Measurements from ENCODE around the gene CCDC102B.

The CCDC102B gene

GRCh38 chr18:68954738-68955137, 156.9 kb downstream of the CCDC102B start:
- Histone ChIP-seq H3K9ac (ENCODE audit: low read depth in 1 of 2, low read length in 2 of 2) (no peak overlapping the region), H3K27me3 (ENCODE audit: control insufficient read depth in 1 of 2, insufficient read depth in 2 of 2, low read length in 2 of 2) (no peaks in the 10 kb centered on the region), H3K4me3 (ENCODE audit: low read depth in 1 of 2, low read length in 2 of 2) (no peak overlapping the region), H3K27ac (ENCODE audit: low read depth, low read length) (no peak overlapping the region), H3K36me3 (ENCODE audit: control insufficient read depth in 1 of 2, insufficient read depth in 2 of 2, low read length in 2 of 2) (no peaks in the 10 kb centered on the region), H3K9me3 (ENCODE audit: control insufficient read depth in 1 of 2, low read length in 2 of 2) (no peaks in the 10 kb centered on the region), H3K4me1 (ENCODE audit: control insufficient read depth in 1 of 2, insufficient read depth in 2 of 2, low read length in 2 of 2) (no peaks in the 10 kb centered on the region)

DNA sequence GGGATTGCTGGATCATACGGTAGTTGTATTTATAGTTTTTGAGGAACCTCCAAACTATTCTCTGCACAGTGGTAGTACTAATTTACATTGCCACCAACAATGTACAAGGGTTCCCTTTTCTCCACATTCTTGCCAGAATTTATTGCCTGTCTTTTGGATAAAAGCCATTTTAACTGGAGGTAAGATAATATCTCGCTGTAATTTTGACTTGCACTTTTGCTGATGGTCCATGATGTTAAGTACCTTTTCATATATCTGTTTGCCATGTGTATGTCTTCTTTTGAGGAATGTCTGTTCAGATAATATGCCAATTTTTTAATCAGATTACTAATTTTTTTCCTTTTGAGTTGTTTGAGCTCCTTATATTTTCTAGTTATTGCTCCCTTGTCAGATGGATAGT, 158.8 kb downstream of the CCDC102B start:
- Histone ChIP-seq H3K4me3 (ENCODE audit: low read depth in 1 of 2, low read length in 2 of 2) (no peak overlapping the region), H3K9ac (ENCODE audit: low read depth in 1 of 2, low read length in 2 of 2) (no peak overlapping the region), H3K9me3 (ENCODE audit: control insufficient read depth in 1 of 2, low read length in 2 of 2) (no peaks in the 10 kb centered on the region), H3K27ac (ENCODE audit: low read depth, low read length) (no peak overlapping the region), H3K36me3 (ENCODE audit: control insufficient read depth in 1 of 2, insufficient read depth in 2 of 2, low read length in 2 of 2) (no peaks in the 10 kb centered on the region), H3K4me1 (ENCODE audit: control insufficient read depth in 1 of 2, insufficient read depth in 2 of 2, low read length in 2 of 2) (no peaks in the 10 kb centered on the region), H3K27me3 (ENCODE audit: control insufficient read depth in 1 of 2, insufficient read depth in 2 of 2, low read length in 2 of 2) (no peaks in the 10 kb centered on the region)

GRCh38 chr18:68960355-68960754, 162.5 kb downstream of the CCDC102B start:
- no peaks in the 10 kb centered on the region for H3K9me3 ChIP-seq (ENCODE audit: control insufficient read depth in 1 of 2, low read length in 2 of 2)
- no peaks in the 10 kb centered on the region for H3K27me3 ChIP-seq (ENCODE audit: control insufficient read depth in 1 of 2, insufficient read depth in 2 of 2, low read length in 2 of 2)
- no peak overlapping the region for H3K9ac ChIP-seq (ENCODE audit: low read depth in 1 of 2, low read length in 2 of 2)
- no peaks in the 10 kb centered on the region for H3K36me3 ChIP-seq (ENCODE audit: control insufficient read depth in 1 of 2, insufficient read depth in 2 of 2, low read length in 2 of 2)
- no peaks in the 10 kb centered on the region for H3K4me1 ChIP-seq (ENCODE audit: control insufficient read depth in 1 of 2, insufficient read depth in 2 of 2, low read length in 2 of 2)
- H3K27ac ChIP-seq (ENCODE audit: low read depth, low read length) = no peak overlapping the region
- no peak overlapping the region for H3K4me3 ChIP-seq (ENCODE audit: low read depth in 1 of 2, low read length in 2 of 2)

- Histone ChIP-seq H3K4me1 (ENCODE audit: control insufficient read depth in 1 of 2, insufficient read depth in 2 of 2, low read length in 2 of 2) (no peaks in the 10 kb centered on the region), H3K36me3 (ENCODE audit: control insufficient read depth in 1 of 2, insufficient read depth in 2 of 2, low read length in 2 of 2) (no peaks in the 10 kb centered on the region), H3K9ac (ENCODE audit: low read depth in 1 of 2, low read length in 2 of 2) (no peak overlapping the region), H3K4me3 (ENCODE audit: low read depth in 1 of 2, low read length in 2 of 2) (no peak overlapping the region), H3K27ac (ENCODE audit: low read depth, low read length) (no peak overlapping the region), H3K9me3 (ENCODE audit: control insufficient read depth in 1 of 2, low read length in 2 of 2) (no peaks in the 10 kb centered on the region), H3K27me3 (ENCODE audit: control insufficient read depth in 1 of 2, insufficient read depth in 2 of 2, low read length in 2 of 2) (no peaks in the 10 kb centered on the region)
These were observed 164.7 kb downstream of the CCDC102B start for GRCh38 chr18:68962623-68963022.

- Histone ChIP-seq H3K4me1 (ENCODE audit: control insufficient read depth in 1 of 2, insufficient read depth in 2 of 2, low read length in 2 of 2) (no peaks in the 10 kb centered on the region), H3K9ac (ENCODE audit: low read depth in 1 of 2, low read length in 2 of 2) (no peak overlapping the region), H3K27me3 (ENCODE audit: control insufficient read depth in 1 of 2, insufficient read depth in 2 of 2, low read length in 2 of 2) (no peaks in the 10 kb centered on the region), H3K9me3 (ENCODE audit: control insufficient read depth in 1 of 2, low read length in 2 of 2) (no peaks in the 10 kb centered on the region), H3K27ac (ENCODE audit: low read depth, low read length) (no peak overlapping the region), H3K4me3 (ENCODE audit: low read depth in 1 of 2, low read length in 2 of 2) (no peak overlapping the region), H3K36me3 (ENCODE audit: control insufficient read depth in 1 of 2, insufficient read depth in 2 of 2, low read length in 2 of 2) (no peaks in the 10 kb centered on the region)
These were observed 167.9 kb downstream of the CCDC102B start for GRCh38 chr18:68965817-68966216.

- Histone ChIP-seq H3K27me3 (ENCODE audit: control insufficient read depth in 1 of 2, insufficient read depth in 2 of 2, low read length in 2 of 2) (no peaks in the 10 kb centered on the region), H3K27ac (ENCODE audit: low read depth, low read length) (no peak overlapping the region), H3K4me1 (ENCODE audit: control insufficient read depth in 1 of 2, insufficient read depth in 2 of 2, low read length in 2 of 2) (no peaks in the 10 kb centered on the region), H3K9me3 (ENCODE audit: control insufficient read depth in 1 of 2, low read length in 2 of 2) (no peaks in the 10 kb centered on the region), H3K9ac (ENCODE audit: low read depth in 1 of 2, low read length in 2 of 2) (no peak overlapping the region), H3K36me3 (ENCODE audit: control insufficient read depth in 1 of 2, insufficient read depth in 2 of 2, low read length in 2 of 2) (no peaks in the 10 kb centered on the region), H3K4me3 (ENCODE audit: low read depth in 1 of 2, low read length in 2 of 2) (no peak overlapping the region)
These were observed 171.1 kb downstream of the CCDC102B start for GRCh38 chr18:68969027-68969426.

DNA sequence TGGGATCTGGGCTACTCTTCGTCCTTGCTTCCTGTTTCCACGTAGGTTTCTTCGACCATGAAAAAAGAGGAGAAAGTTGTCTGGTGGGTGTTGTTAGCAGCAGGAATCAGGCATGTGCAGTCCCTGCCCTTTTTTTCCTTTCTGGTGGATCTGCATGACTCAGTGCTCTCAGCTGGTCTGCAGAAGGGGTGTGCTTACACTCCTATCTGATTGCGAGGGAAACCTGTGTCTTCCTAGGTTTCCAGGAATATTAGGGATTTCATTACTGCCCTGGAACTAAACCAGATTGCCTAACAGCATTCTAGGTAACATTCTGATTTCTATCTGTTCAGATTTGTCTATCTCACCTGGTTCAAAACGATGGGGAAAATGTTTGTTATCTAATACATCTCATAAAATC, 174.3 kb downstream of the CCDC102B start:
- H3K27me3 ChIP-seq (ENCODE audit: control insufficient read depth in 1 of 2, insufficient read depth in 2 of 2, low read length in 2 of 2) = no peaks in the 10 kb centered on the region

DNA sequence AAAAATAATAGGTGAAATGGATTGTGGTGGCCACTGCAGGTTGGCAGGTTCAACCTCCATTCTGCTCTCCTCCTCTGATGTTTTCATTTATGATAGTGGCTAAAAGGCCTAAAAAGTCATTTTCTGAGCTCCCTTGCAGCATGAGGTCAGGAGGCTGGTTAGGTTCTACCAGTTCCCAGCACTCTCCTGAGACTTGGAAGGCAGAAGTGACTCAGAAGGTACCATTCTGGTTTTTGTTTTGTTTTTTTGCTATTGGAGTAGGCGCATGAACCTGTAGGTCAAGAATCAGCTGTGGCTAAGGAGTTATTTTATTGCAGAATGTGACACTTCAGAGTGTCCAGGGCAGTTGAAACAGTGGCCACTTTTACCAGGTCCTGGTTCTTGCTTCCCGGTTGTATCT, 181.9 kb downstream of the CCDC102B start:
- Histone ChIP-seq H3K9me3 (ENCODE audit: control insufficient read depth in 1 of 2, low read length in 2 of 2) (no peaks in the 10 kb centered on the region), H3K36me3 (ENCODE audit: control insufficient read depth in 1 of 2, insufficient read depth in 2 of 2, low read length in 2 of 2) (no peaks in the 10 kb centered on the region), H3K4me3 (ENCODE audit: low read depth in 1 of 2, low read length in 2 of 2) (no peak overlapping the region), H3K4me1 (ENCODE audit: control insufficient read depth in 1 of 2, insufficient read depth in 2 of 2, low read length in 2 of 2) (no peaks in the 10 kb centered on the region), H3K27me3 (ENCODE audit: control insufficient read depth in 1 of 2, insufficient read depth in 2 of 2, low read length in 2 of 2) (no peaks in the 10 kb centered on the region), H3K9ac (ENCODE audit: low read depth in 1 of 2, low read length in 2 of 2) (no peak overlapping the region), H3K27ac (ENCODE audit: low read depth, low read length) (no peak overlapping the region)

More for the DNA sequence above, 174.3 kb downstream of the CCDC102B start:
- Histone ChIP-seq H3K27ac (ENCODE audit: low read depth, low read length) (no peak overlapping the region), H3K9ac (ENCODE audit: low read depth in 1 of 2, low read length in 2 of 2) (no peak overlapping the region), H3K9me3 (ENCODE audit: control insufficient read depth in 1 of 2, low read length in 2 of 2) (no peaks in the 10 kb centered on the region), H3K36me3 (ENCODE audit: control insufficient read depth in 1 of 2, insufficient read depth in 2 of 2, low read length in 2 of 2) (no peaks in the 10 kb centered on the region), H3K4me3 (ENCODE audit: low read depth in 1 of 2, low read length in 2 of 2) (no peak overlapping the region), H3K4me1 (ENCODE audit: control insufficient read depth in 1 of 2, insufficient read depth in 2 of 2, low read length in 2 of 2) (no peaks in the 10 kb centered on the region)

DNA sequence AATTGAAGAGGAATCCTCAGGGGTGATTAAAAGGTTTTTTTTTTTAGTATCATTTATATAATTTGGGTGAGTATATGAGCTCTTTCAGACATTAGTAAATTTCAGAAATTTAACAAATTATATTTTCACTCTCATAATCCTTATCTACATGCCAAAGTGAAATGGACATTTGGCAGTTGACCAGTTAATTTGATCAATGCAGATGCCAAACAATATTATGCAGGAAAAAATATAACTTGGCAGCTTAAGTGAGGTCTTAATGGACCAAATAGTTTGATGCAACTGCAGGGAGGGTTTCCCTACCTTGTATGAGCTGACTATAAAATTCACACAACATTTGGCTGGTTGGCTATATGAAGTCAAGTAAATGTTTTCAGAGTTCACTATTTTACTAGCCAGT, 185.2 kb downstream of the CCDC102B start:
- no peaks in the 10 kb centered on the region for H3K9me3 ChIP-seq (ENCODE audit: control insufficient read depth in 1 of 2, low read length in 2 of 2)
- no peak overlapping the region for H3K9ac ChIP-seq (ENCODE audit: low read depth in 1 of 2, low read length in 2 of 2)
- H3K27ac ChIP-seq (ENCODE audit: low read depth, low read length) = no peak overlapping the region
- no peak overlapping the region for H3K4me3 ChIP-seq (ENCODE audit: low read depth in 1 of 2, low read length in 2 of 2)
- no peaks in the 10 kb centered on the region for H3K27me3 ChIP-seq (ENCODE audit: control insufficient read depth in 1 of 2, insufficient read depth in 2 of 2, low read length in 2 of 2)
- no peaks in the 10 kb centered on the region for H3K36me3 ChIP-seq (ENCODE audit: control insufficient read depth in 1 of 2, insufficient read depth in 2 of 2, low read length in 2 of 2)
- H3K4me1 ChIP-seq (ENCODE audit: control insufficient read depth in 1 of 2, insufficient read depth in 2 of 2, low read length in 2 of 2) = no peaks in the 10 kb centered on the region

DNA sequence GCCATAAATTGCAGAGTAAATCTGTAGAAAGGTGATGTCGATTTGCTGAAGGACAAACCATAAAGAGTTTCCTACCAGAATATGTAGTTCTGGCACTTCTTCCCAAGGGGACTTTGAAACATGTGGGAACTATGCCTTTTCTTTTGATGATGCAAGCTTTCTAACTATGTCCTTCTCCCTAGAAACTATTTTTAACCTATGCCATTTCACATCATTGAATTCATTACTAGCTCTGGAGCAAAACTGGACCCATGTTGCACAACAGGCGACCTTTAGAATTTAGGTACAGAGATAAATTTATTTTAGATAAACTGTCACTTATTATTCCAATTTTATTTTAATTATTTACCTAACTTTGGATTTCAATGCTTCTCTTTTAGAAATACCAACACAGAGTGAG, 186.5 kb downstream of the CCDC102B start:
- no peaks in the 10 kb centered on the region for H3K9me3 ChIP-seq (ENCODE audit: control insufficient read depth in 1 of 2, low read length in 2 of 2)
- H3K9ac ChIP-seq (ENCODE audit: low read depth in 1 of 2, low read length in 2 of 2) = no peak overlapping the region
- H3K4me1 ChIP-seq (ENCODE audit: control insufficient read depth in 1 of 2, insufficient read depth in 2 of 2, low read length in 2 of 2) = no peaks in the 10 kb centered on the region
- H3K27me3 ChIP-seq (ENCODE audit: control insufficient read depth in 1 of 2, insufficient read depth in 2 of 2, low read length in 2 of 2) = no peaks in the 10 kb centered on the region
- no peak overlapping the region for H3K4me3 ChIP-seq (ENCODE audit: low read depth in 1 of 2, low read length in 2 of 2)
- H3K27ac ChIP-seq (ENCODE audit: low read depth, low read length) = no peak overlapping the region
- H3K36me3 ChIP-seq (ENCODE audit: control insufficient read depth in 1 of 2, insufficient read depth in 2 of 2, low read length in 2 of 2) = no peaks in the 10 kb centered on the region

- Histone ChIP-seq H3K36me3 (ENCODE audit: control insufficient read depth in 1 of 2, insufficient read depth in 2 of 2, low read length in 2 of 2) (no peaks in the 10 kb centered on the region), H3K4me1 (ENCODE audit: control insufficient read depth in 1 of 2, insufficient read depth in 2 of 2, low read length in 2 of 2) (no peaks in the 10 kb centered on the region), H3K9me3 (ENCODE audit: control insufficient read depth in 1 of 2, low read length in 2 of 2) (no peaks in the 10 kb centered on the region), H3K27ac (ENCODE audit: low read depth, low read length) (no peak overlapping the region), H3K9ac (ENCODE audit: low read depth in 1 of 2, low read length in 2 of 2) (no peak overlapping the region), H3K27me3 (ENCODE audit: control insufficient read depth in 1 of 2, insufficient read depth in 2 of 2, low read length in 2 of 2) (no peaks in the 10 kb centered on the region), H3K4me3 (ENCODE audit: low read depth in 1 of 2, low read length in 2 of 2) (no peak overlapping the region)
These were observed 187.4 kb downstream of the CCDC102B start for GRCh38 chr18:68985172-68985820.

All from duodenal mucosa (tissue), 2 donors.